K562 (cell line): Measurements from ENCODE around the gene TCFL5. TPM values are rescaled to one million over a fixed set of nuclear protein-coding genes. Genes with fewer than 3 reads are reported as not detected.

ENCODE experiments used
- CC2D1A ChIP-seq: fragments of 450-650 bp; IDR thresholded peaks from 2 replicates; pipeline ENCODE4 v1.6.1; 2017; ENCODE audit warnings: mild to moderate bottlenecking
- CHD1 ChIP-seq: fragments of 200-600 bp; sonication (generic); IDR thresholded peaks from one replicate; pipeline ENCODE4 v1.6.1; 2012; ENCODE audit warnings: mild to moderate bottlenecking, moderate library complexity, low read length, inconsistent platforms
- COPS2 ChIP-seq: fragments of 450-650 bp; conservative IDR thresholded peaks from 2 replicates; pipeline ENCODE4 v1.6.1; 2016; ENCODE audit warnings: mild to moderate bottlenecking, moderate library complexity
- ELF1 ChIP-seq: fragments of 200-800 bp; sonication (Bioruptor generic); IDR thresholded peaks from 2 replicates; pipeline ENCODE4 v1.6.1; 2016; ENCODE audit warnings: missing genetic modification characterization, missing compliant biosample characterization
- EP300 ChIP-seq: IDR thresholded peaks from 2 replicates; pipeline ENCODE4 v1.6.1; 2012; ENCODE audit warnings: low read length, improper control_type of control experiment
- ETS2 ChIP-seq: IDR thresholded peaks from 2 replicates; pipeline ENCODE4 v1.6.1; 2016; ENCODE audit warnings: borderline replicate concordance, missing genetic modification characterization, mild to moderate bottlenecking, moderate library complexity, missing compliant biosample characterization; ENCODE audit not compliant: poor library complexity, severe bottlenecking
- FIP1L1 ChIP-seq: fragments of 200-400 bp; formaldehyde crosslinking; IDR thresholded peaks from 2 replicates; pipeline ENCODE4 v1.6.1; 2018; ENCODE audit warnings: mild to moderate bottlenecking, low read depth, low read length; ENCODE audit not compliant: poor library complexity, severe bottlenecking
- FUS ChIP-seq: fragments of 200-400 bp; formaldehyde crosslinking; optimal IDR thresholded peaks from 2 replicates; pipeline ENCODE3; 2017; ENCODE audit warnings: low read depth, low read length
- GABPA ChIP-seq: fragments of 200-800 bp; sonication (Bioruptor generic); conservative IDR thresholded peaks from 2 replicates; pipeline ENCODE4 v1.6.1; 2016; ENCODE audit warnings: low read depth, missing genetic modification characterization, missing compliant biosample characterization
- HCFC1 ChIP-seq: IDR thresholded peaks from 2 replicates; pipeline ENCODE4 v1.6.1; 2012; ENCODE audit warnings: low read depth, low read length, improper control_type of control experiment
- KDM1A ChIP-seq, 2 experiments: fragments of 450-650 bp; IDR thresholded peaks; 2 replicates each; pipeline ENCODE4 v1.6.1; 2016; ENCODE audit warnings: mild to moderate bottlenecking in 2 of 2
- KDM5B ChIP-seq: fragments of 200-600 bp; sonication (generic); IDR thresholded peaks from 2 replicates; pipeline ENCODE4 v1.6.1; 2012; ENCODE audit warnings: low read depth, mild to moderate bottlenecking, moderate library complexity, low read length, control low read depth, inconsistent platforms; ENCODE audit not compliant: insufficient replicate concordance
- MAFK ChIP-seq: IDR thresholded peaks from 2 replicates; pipeline ENCODE4 v1.6.1; 2011; ENCODE audit warnings: low read length, improper control_type of control experiment
- MEF2A ChIP-seq: IDR thresholded peaks from 2 replicates; pipeline ENCODE4 v1.6.1; 2011; ENCODE audit warnings: low read depth, mild to moderate bottlenecking, low read length, moderate library complexity; ENCODE audit not compliant: control insufficient read depth
- MTF1 ChIP-seq: fragments of 250-450 bp; sonication (Bioruptor Pico); IDR thresholded peaks from 2 replicates; pipeline ENCODE4 v1.9.0; 2021; ENCODE audit warnings: moderate library complexity, mild to moderate bottlenecking, inconsistent platforms, borderline replicate concordance
- NFRKB ChIP-seq: fragments of 450-650 bp; IDR thresholded peaks from 2 replicates; pipeline ENCODE4 v1.6.1; 2016; ENCODE audit warnings: low read depth
- NR2C2 ChIP-seq, 2 experiments: fragments of 200-800 bp in 1 of 2; sonication (Bioruptor generic) in 1 of 2; sonication (generic) in 1 of 2; formaldehyde crosslinking in 1 of 2; IDR thresholded peaks; 2 replicates each; pipeline versions ENCODE4 v1.6.1 to v1.8.0; 2016 to 2022; ENCODE audit warnings: mild to moderate bottlenecking in 1 of 2, missing compliant biosample characterization in 1 of 2, missing genetic modification characterization in 1 of 2, missing genetic modification reagents in 1 of 2
- PHF8 ChIP-seq: fragments of 200-600 bp; sonication (generic); IDR thresholded peaks from 2 replicates; pipeline ENCODE4 v1.6.1; 2012; ENCODE audit warnings: mixed run types, mild to moderate bottlenecking, inconsistent platforms, low read length, moderate library complexity, borderline replicate concordance
- POLR2B ChIP-seq: fragments of 450-650 bp; IDR thresholded peaks from 2 replicates; pipeline ENCODE4 v1.6.1; 2018; ENCODE audit warnings: low read depth; ENCODE audit not compliant: partially characterized antibody
- RCOR1 ChIP-seq, 2 experiments: IDR thresholded peaks; 2 replicates each; pipeline ENCODE4 v1.6.1; 2012; ENCODE audit warnings: low read depth in 2 of 2, low read length in 2 of 2, borderline replicate concordance in 1 of 2, improper control_type of control experiment in 1 of 2
- SMARCA4 ChIP-seq: fragments of 450-650 bp; IDR thresholded peaks from 2 replicates; pipeline ENCODE4 v1.6.1; 2016
- SUPT5H ChIP-seq: fragments of 450-650 bp; IDR thresholded peaks from 2 replicates; pipeline ENCODE4 v1.6.1; 2016
- THRA ChIP-seq: fragments of 450-650 bp; IDR thresholded peaks from 2 replicates; pipeline ENCODE4 v1.6.1; 2017; ENCODE audit warnings: mild to moderate bottlenecking, moderate library complexity
- UBTF ChIP-seq, 2 experiments: IDR thresholded peaks; 2 replicates each; pipeline ENCODE4 v1.6.1; 2012; ENCODE audit warnings: improper control_type of control experiment in 2 of 2, low read depth in 2 of 2, low read length in 2 of 2, borderline replicate concordance in 1 of 2
- ZC3H11A ChIP-seq: IDR thresholded peaks from 2 replicates; pipeline ENCODE4 v1.6.1; 2012; ENCODE audit warnings: low read depth, low read length, improper control_type of control experiment
- ZNF316 ChIP-seq: fragments of 450-650 bp; IDR thresholded peaks from 2 replicates; pipeline ENCODE4 v1.6.1; 2016
- polyA plus RNA-seq, 8 experiments: library from polyadenylated mRNA; depleted of rRNA in 4 of 8; stranded (reverse) in 5 of 8; unstranded in 3 of 8; fragments of >200 nt; fragmentation: Nextera tagmentation in 2 of 8; fragmentation: Illumina TruSeq in 1 of 8; extraction: Ambion mirVana in 2 of 8; extraction: Trizol in 1 of 8; gene quantifications; 2 replicates each; pipeline versions ENCODE4 v1.2.1 to v1.2.3, GENCODE V29; 2011 to 2014; ENCODE audit warnings: inconsistent platforms in 1 of 8, missing spikeins in 1 of 8
- total RNA-seq, 7 experiments: library from RNA; depleted of rRNA in 6 of 7; stranded (reverse); fragments of >200 nt in 6 of 7; fragmentation: Illumina TruSeq in 2 of 7; extraction: Trizol in 2 of 7; gene quantifications; 2 replicates each; pipeline versions ENCODE4 v1.2.1 to v1.2.3, GENCODE V29; 2011 to 2021; ENCODE audit warnings: low replicate concordance in 1 of 7

The TCFL5 gene
- total and polyA plus RNA-seq, 9 of the 15 experiments (the other 6 are each of a cell fraction or from before 2014, with no cell fraction given) = 1.00 to 12.6 (median 9.1) TPM

GRCh38 chr20:62795023-62795761 is 66.4 kb downstream of the TCFL5 start (continued):
- TF ChIP-seq PHF8 = peak; percentile 64; the same call in 1 of the 2 replicates
- TF ChIP-seq ELF1 (tag) = no peak
- TF ChIP-seq CC2D1A = no peak
- peak; percentile 52 to 80; a peak in 1 of 4 replicates for TF ChIP-seq UBTF (IDR thresholded peaks at IDR 0.05; ENCODE audit: borderline replicate concordance in 1 of 2, low read depth in 2 of 2, low read length in 2 of 2)
- peak; percentile 55 to 93 for TF ChIP-seq KDM1A (IDR thresholded peaks at IDR 0.05)
- no peak; the same call in 1 of the 2 replicates for TF ChIP-seq HCFC1
- TF ChIP-seq EP300 = no peak
- TF ChIP-seq NR2C2 (CRISPR knock-in tag; IDR thresholded peaks at IDR 0.05) = no peak
- peak; percentile 28 for TF ChIP-seq NR2C2 (tag; IDR thresholded peaks at IDR 0.05)
- TF ChIP-seq CHD1 = no peak
- TF ChIP-seq RCOR1 (IDR thresholded peaks at IDR 0.05; ENCODE audit: borderline replicate concordance in 1 of 2, low read depth in 2 of 2, low read length in 2 of 2) = peak in 1 of 2 experiments; percentile 46; a peak in 1 of 4 replicates
- TF ChIP-seq ZC3H11A = no peak
- TF ChIP-seq FIP1L1 = peak; percentile 74
- no peak for TF ChIP-seq MEF2A
- TF ChIP-seq MAFK = no peak
- no peak for TF ChIP-seq ETS2 (tag)
- no peak for TF ChIP-seq THRA
- TF ChIP-seq COPS2 = no peak
- no peak for TF ChIP-seq GABPA
- TF ChIP-seq NFRKB = no peak
- TF ChIP-seq KDM5B = peak; percentile 58
- TF ChIP-seq POLR2B = no peak
- no peak for TF ChIP-seq FUS
- peak; percentile 48 for TF ChIP-seq SUPT5H
- no peak for TF ChIP-seq ZNF316
- no peak for TF ChIP-seq SMARCA4
- no peak for TF ChIP-seq MTF1 (CRISPR knock-in tag)
